HepG2 (cell line): ENCODE measurements around the gene PRPSAP1. TPM values are rescaled to one million over a fixed set of nuclear protein-coding genes. Genes with fewer than 3 reads are reported as not detected.
A peak's percentile ranks its signal among the peaks of the same experiment; 100 is the strongest.

Source experiments
- HDAC2 ChIP-seq: sonication (generic); formaldehyde crosslinking; IDR thresholded peaks from 2 replicates; pipeline ENCODE4 v1.4.0; 2020; ENCODE audit warnings: missing genetic modification reagents
- HHEX ChIP-seq: IDR thresholded peaks from 2 replicates; pipeline ENCODE4 v1.6.1; 2016; ENCODE audit warnings: control low read depth
- KMT2A ChIP-seq: sonication (generic); formaldehyde crosslinking; IDR thresholded peaks from 2 replicates; pipeline ENCODE4 v1.4.0; 2020; ENCODE audit warnings: missing genetic modification reagents
- MIER3 ChIP-seq: IDR thresholded peaks from 2 replicates; pipeline ENCODE4 v1.6.1; 2016; ENCODE audit warnings: missing compliant biosample characterization, borderline replicate concordance
- NPAS2 ChIP-seq: sonication (generic); formaldehyde crosslinking; IDR thresholded peaks from 2 replicates; pipeline ENCODE4 v1.8.0; 2022; ENCODE audit warnings: mild to moderate bottlenecking, missing genetic modification reagents, borderline replicate concordance
- REL ChIP-seq: sonication (generic); formaldehyde crosslinking; conservative IDR thresholded peaks from 2 replicates; pipeline ENCODE4 v1.8.0; 2022; ENCODE audit warnings: mild to moderate bottlenecking, missing genetic modification reagents, moderate library complexity
- SP2 ChIP-seq: sonication (generic); formaldehyde crosslinking; IDR thresholded peaks from 2 replicates; pipeline ENCODE4 v1.5.1; 2020; ENCODE audit warnings: mild to moderate bottlenecking, missing genetic modification reagents
- SP5 ChIP-seq: IDR thresholded peaks from 2 replicates; pipeline ENCODE4 v1.6.1; 2016; ENCODE audit warnings: low read depth, borderline replicate concordance
- ZBTB42 ChIP-seq: sonication (generic); formaldehyde crosslinking; IDR thresholded peaks from 2 replicates; pipeline ENCODE4 v1.5.0; 2020; ENCODE audit warnings: mild to moderate bottlenecking, missing genetic modification reagents
- ZFP36L1 ChIP-seq: sonication (generic); formaldehyde crosslinking; IDR thresholded peaks from 2 replicates; pipeline ENCODE4 v1.8.0; 2022; ENCODE audit warnings: mild to moderate bottlenecking, missing genetic modification reagents, moderate library complexity
- ZKSCAN1 ChIP-seq: fragments of 150-350 bp; IDR thresholded peaks from 2 replicates; pipeline ENCODE4 v1.6.1; 2014; ENCODE audit warnings: low read length
- ZMYM4 ChIP-seq: sonication (generic); formaldehyde crosslinking; IDR thresholded peaks from 2 replicates; pipeline ENCODE4 v1.8.1; 2023; ENCODE audit warnings: mild to moderate bottlenecking, missing genetic modification reagents
- ZNF136 ChIP-seq: sonication (generic); formaldehyde crosslinking; IDR thresholded peaks from 2 replicates; pipeline ENCODE4 v1.8.1; 2022; ENCODE audit warnings: low read depth, mild to moderate bottlenecking, moderate library complexity, missing genetic modification reagents
- ZNF3 ChIP-seq: IDR thresholded peaks from 2 replicates; pipeline ENCODE4 v1.7.0; 2017; ENCODE audit warnings: inconsistent platforms
- ZNF343 ChIP-seq: sonication (generic); formaldehyde crosslinking; IDR thresholded peaks from 2 replicates; pipeline ENCODE4 v1.4.0; 2020; ENCODE audit warnings: mild to moderate bottlenecking, missing genetic modification reagents
- ZNF354B ChIP-seq: sonication (generic); formaldehyde crosslinking; IDR thresholded peaks from 2 replicates; pipeline ENCODE4 v1.8.0; 2022; ENCODE audit warnings: mild to moderate bottlenecking, missing genetic modification reagents
- ZNF446 ChIP-seq: sonication (generic); formaldehyde crosslinking; IDR thresholded peaks from 2 replicates; pipeline ENCODE4 v1.5.0; 2020; ENCODE audit warnings: mild to moderate bottlenecking, missing genetic modification reagents
- ZNF629 ChIP-seq: sonication (generic); formaldehyde crosslinking; conservative IDR thresholded peaks from 2 replicates; pipeline ENCODE4 v1.5.0; 2020; ENCODE audit warnings: missing genetic modification reagents
- ZNF652 ChIP-seq: IDR thresholded peaks from 2 replicates; pipeline ENCODE4 v1.6.1; 2016; ENCODE audit warnings: low read depth, borderline replicate concordance
- ZNF83 ChIP-seq: sonication (generic); formaldehyde crosslinking; IDR thresholded peaks from 2 replicates; pipeline ENCODE4 v1.4.0; 2020; ENCODE audit warnings: missing genetic modification reagents, mild to moderate bottlenecking, borderline replicate concordance
- polyA plus RNA-seq, 8 experiments: library from polyadenylated mRNA; depleted of rRNA in 3 of 8; stranded (reverse) in 7 of 8; unstranded in 1 of 8; fragments of >200 nt; fragmentation: Illumina TruSeq in 4 of 8; extraction: Trizol in 4 of 8; gene quantifications; 2 replicates each; pipeline versions ENCODE4 v1.2.1 to v1.2.3, GENCODE V29; 2011 to 2016; ENCODE audit warnings: low read depth in 4 of 8, missing spikeins in 1 of 8, mixed read lengths in 1 of 8; ENCODE audit not compliant: insufficient read depth in 1 of 8
- total RNA-seq, 5 experiments: library from RNA; depleted of rRNA; stranded (reverse); fragments of >200 nt; fragmentation: Illumina TruSeq; extraction: Trizol; gene quantifications; 2 replicates each; pipeline ENCODE4 v1.2.3, GENCODE V29; 2016; ENCODE audit warnings: low read depth in 1 of 5
- TF ChIP-seq, protein P1 (sequence below): sonication (generic); formaldehyde crosslinking; IDR thresholded peaks from 2 replicates; pipeline ENCODE4 v1.8.1; 2023; ENCODE audit warnings: mild to moderate bottlenecking, inconsistent platforms, moderate library complexity, missing genetic modification reagents, borderline replicate concordance
- TF ChIP-seq, protein P2 (sequence below): sonication (generic); formaldehyde crosslinking; IDR thresholded peaks from 2 replicates; pipeline ENCODE4 v1.8.0; 2022; ENCODE audit warnings: missing genetic modification reagents, mild to moderate bottlenecking, moderate library complexity, borderline replicate concordance
- TF ChIP-seq, protein P3 (sequence below): sonication (generic); formaldehyde crosslinking; IDR thresholded peaks from 2 replicates; pipeline ENCODE4 v1.8.1; 2023; ENCODE audit warnings: missing genetic modification reagents, inconsistent platforms, borderline replicate concordance
- TF ChIP-seq, protein P4 (sequence below): sonication (generic); formaldehyde crosslinking; IDR thresholded peaks from 2 replicates; pipeline ENCODE4 v1.5.0; 2020; ENCODE audit warnings: missing genetic modification reagents
- TF ChIP-seq, protein P5 (sequence below): sonication (generic); formaldehyde crosslinking; IDR thresholded peaks from 2 replicates; pipeline ENCODE4 v1.5.0; 2020; ENCODE audit warnings: mild to moderate bottlenecking, missing genetic modification reagents, moderate library complexity

Gene PRPSAP1
- total and polyA plus RNA-seq, 2 of the 13 experiments (the other 11 are each of a cell fraction or from before 2014, with no cell fraction given), result 91.1 to 314 TPM

DNA sequence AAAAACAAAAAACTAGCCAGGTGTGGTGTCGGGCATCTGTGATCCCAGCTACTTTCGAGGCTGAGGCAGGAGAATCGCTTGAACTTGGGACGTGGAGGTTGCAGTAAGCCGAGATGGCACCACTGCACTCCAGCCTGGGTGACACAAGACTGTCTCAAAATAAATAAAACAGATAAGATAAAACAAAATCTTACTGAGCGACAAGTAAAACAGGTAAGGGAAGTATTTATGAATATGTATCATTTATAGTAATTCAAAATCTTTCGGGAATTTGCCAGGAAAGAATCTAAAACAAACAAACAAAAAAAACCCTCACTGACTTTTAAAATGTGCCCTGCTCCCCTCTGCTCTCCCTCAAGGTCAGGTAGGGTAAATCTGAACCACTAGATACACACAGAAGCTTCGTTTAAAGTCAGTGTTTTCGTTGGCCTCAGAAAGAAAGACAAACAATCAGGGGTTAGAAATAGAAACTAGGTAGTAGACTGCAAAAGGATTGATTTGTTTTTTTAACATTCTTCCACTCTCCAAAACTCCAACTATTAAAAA, 2.1 kb downstream of the PRPSAP1 start (continued):
- TF ChIP-seq, protein P1, sequence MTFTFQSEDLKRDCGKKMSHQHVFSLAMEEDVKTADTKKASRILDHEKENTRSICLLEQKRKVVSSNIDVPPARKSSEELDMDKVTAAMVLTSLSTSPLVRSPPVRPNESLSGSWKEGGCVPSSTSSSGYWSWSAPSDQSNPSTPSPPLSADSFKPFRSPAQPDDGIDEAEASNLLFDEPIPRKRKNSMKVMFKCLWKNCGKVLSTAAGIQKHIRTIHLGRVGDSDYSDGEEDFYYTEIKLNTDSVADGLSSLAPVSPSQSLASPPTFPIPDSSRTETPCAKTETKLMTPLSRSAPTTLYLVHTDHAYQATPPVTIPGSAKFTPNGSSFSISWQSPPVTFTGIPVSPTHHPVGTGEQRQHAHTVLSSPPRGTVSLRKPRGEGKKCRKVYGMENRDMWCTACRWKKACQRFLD, result no peak
- TF ChIP-seq ZNF629 (CRISPR knock-in tag), result peak; percentile 27; the same call in 1 of the 2 replicates
- TF ChIP-seq ZFP36L1 (CRISPR knock-in tag), result no peak
- TF ChIP-seq REL, result no peak
- TF ChIP-seq, protein P2, sequence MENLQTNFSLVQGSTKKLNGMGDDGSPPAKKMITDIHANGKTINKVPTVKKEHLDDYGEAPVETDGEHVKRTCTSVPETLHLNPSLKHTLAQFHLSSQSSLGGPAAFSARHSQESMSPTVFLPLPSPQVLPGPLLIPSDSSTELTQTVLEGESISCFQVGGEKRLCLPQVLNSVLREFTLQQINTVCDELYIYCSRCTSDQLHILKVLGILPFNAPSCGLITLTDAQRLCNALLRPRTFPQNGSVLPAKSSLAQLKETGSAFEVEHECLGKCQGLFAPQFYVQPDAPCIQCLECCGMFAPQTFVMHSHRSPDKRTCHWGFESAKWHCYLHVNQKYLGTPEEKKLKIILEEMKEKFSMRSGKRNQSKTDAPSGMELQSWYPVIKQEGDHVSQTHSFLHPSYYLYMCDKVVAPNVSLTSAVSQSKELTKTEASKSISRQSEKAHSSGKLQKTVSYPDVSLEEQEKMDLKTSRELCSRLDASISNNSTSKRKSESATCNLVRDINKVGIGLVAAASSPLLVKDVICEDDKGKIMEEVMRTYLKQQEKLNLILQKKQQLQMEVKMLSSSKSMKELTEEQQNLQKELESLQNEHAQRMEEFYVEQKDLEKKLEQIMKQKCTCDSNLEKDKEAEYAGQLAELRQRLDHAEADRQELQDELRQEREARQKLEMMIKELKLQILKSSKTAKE (CRISPR knock-in tag), result no peak; the same call in 1 of the 2 replicates
- no peak for TF ChIP-seq SP5 (CRISPR knock-in tag)
- TF ChIP-seq HHEX (CRISPR knock-in tag), result no peak
- TF ChIP-seq ZNF136, result 0 out of 2 replicates have a peak, but pooled peaks have one; percentile 35
- TF ChIP-seq HDAC2 (CRISPR knock-in tag), result peak; percentile 77
- no peak for TF ChIP-seq ZBTB42 (CRISPR knock-in tag)
- TF ChIP-seq, protein P3, sequence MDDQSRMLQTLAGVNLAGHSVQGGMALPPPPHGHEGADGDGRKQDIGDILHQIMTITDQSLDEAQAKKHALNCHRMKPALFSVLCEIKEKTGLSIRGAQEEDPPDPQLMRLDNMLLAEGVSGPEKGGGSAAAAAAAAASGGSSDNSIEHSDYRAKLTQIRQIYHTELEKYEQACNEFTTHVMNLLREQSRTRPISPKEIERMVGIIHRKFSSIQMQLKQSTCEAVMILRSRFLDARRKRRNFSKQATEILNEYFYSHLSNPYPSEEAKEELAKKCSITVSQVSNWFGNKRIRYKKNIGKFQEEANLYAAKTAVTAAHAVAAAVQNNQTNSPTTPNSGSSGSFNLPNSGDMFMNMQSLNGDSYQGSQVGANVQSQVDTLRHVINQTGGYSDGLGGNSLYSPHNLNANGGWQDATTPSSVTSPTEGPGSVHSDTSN (CRISPR knock-in tag), result no peak
- no peak for TF ChIP-seq ZNF343 (CRISPR knock-in tag)
- no peak for TF ChIP-seq ZNF652 (CRISPR knock-in tag)
- TF ChIP-seq, protein P4, sequence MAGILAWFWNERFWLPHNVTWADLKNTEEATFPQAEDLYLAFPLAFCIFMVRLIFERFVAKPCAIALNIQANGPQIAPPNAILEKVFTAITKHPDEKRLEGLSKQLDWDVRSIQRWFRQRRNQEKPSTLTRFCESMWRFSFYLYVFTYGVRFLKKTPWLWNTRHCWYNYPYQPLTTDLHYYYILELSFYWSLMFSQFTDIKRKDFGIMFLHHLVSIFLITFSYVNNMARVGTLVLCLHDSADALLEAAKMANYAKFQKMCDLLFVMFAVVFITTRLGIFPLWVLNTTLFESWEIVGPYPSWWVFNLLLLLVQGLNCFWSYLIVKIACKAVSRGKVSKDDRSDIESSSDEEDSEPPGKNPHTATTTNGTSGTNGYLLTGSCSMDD, result no peak
- TF ChIP-seq ZNF3 (CRISPR knock-in tag), result no peak
- TF ChIP-seq MIER3 (CRISPR knock-in tag), result no peak; the same call in 1 of the 2 replicates
- TF ChIP-seq ZMYM4 (CRISPR knock-in tag), result no peak
- no peak for TF ChIP-seq ZKSCAN1
- no peak for TF ChIP-seq ZNF354B (CRISPR knock-in tag)
- peak; percentile 81 for TF ChIP-seq KMT2A (CRISPR knock-in tag)
- no peak for TF ChIP-seq NPAS2
- no peak for TF ChIP-seq ZNF446 (CRISPR knock-in tag)
- TF ChIP-seq, protein P5, sequence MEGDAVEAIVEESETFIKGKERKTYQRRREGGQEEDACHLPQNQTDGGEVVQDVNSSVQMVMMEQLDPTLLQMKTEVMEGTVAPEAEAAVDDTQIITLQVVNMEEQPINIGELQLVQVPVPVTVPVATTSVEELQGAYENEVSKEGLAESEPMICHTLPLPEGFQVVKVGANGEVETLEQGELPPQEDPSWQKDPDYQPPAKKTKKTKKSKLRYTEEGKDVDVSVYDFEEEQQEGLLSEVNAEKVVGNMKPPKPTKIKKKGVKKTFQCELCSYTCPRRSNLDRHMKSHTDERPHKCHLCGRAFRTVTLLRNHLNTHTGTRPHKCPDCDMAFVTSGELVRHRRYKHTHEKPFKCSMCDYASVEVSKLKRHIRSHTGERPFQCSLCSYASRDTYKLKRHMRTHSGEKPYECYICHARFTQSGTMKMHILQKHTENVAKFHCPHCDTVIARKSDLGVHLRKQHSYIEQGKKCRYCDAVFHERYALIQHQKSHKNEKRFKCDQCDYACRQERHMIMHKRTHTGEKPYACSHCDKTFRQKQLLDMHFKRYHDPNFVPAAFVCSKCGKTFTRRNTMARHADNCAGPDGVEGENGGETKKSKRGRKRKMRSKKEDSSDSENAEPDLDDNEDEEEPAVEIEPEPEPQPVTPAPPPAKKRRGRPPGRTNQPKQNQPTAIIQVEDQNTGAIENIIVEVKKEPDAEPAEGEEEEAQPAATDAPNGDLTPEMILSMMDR (CRISPR knock-in tag), result no peak
- TF ChIP-seq ZNF83, result no peak
- TF ChIP-seq SP2 (CRISPR knock-in tag), result no peak
